Ishikawa (cell line): Measurements from ENCODE around the gene NF1.

Experiments
- CEBPB ChIP-seq: IDR thresholded peaks from 2 replicates; pipeline ENCODE4 v1.6.1; 2012
- CREB1 ChIP-seq: IDR thresholded peaks from 2 replicates; pipeline ENCODE4 v1.6.1; 2012; ENCODE audit warnings: low read depth
- EP300 ChIP-seq: IDR thresholded peaks from 2 replicates; pipeline ENCODE4 v1.6.1; 2012; ENCODE audit warnings: borderline replicate concordance
- NFIC ChIP-seq: IDR thresholded peaks from 2 replicates; pipeline ENCODE4 v1.6.1; 2012
- RAD21 ChIP-seq: IDR thresholded peaks from 2 replicates; pipeline ENCODE4 v1.6.1; 2012; ENCODE audit warnings: low read depth
- TAF1 ChIP-seq: IDR thresholded peaks from 2 replicates; pipeline ENCODE4 v1.6.1; 2012; ENCODE audit warnings: low read depth, mild to moderate bottlenecking
- TCF12 ChIP-seq: IDR thresholded peaks from 2 replicates; pipeline ENCODE4 v1.6.1; 2012; ENCODE audit warnings: low read depth
- TEAD4 ChIP-seq: IDR thresholded peaks from 2 replicates; pipeline ENCODE4 v1.6.1; 2012
- ZBTB7A ChIP-seq: IDR thresholded peaks from 2 replicates; pipeline ENCODE4 v1.6.1; 2012; ENCODE audit warnings: low read depth
- TF ChIP-seq, protein P1 (sequence below): IDR thresholded peaks from 2 replicates; pipeline ENCODE4 v1.6.1; 2012; ENCODE audit warnings: low read depth, mild to moderate bottlenecking
- TF ChIP-seq, protein P2 (sequence below): IDR thresholded peaks from 2 replicates; pipeline ENCODE4 v1.6.1; 2012
- TF ChIP-seq, protein P3 (sequence below): IDR thresholded peaks from 2 replicates; pipeline ENCODE4 v1.6.1; 2012

DNA sequence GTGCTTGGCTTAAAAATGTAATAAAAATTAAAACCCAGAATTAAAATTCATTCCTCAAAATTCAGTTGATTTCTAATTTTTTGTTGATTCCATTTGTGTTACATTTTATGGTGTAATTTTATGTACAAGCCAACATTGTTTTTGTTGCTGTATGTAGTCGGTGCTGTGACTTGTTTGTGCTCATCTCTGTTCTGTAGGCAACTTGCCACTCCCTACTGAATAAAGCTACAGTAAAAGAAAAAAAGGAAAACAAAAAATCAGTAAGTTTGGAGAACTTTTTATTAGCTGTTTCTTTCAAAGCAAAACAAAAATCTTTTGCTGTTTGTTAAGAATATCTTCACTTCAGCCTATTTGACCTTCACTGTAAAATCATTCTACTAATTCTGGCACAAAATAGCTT is 158.0 kb downstream of the NF1 start:
- no peak for TF ChIP-seq CEBPB
- TF ChIP-seq, protein P1, sequence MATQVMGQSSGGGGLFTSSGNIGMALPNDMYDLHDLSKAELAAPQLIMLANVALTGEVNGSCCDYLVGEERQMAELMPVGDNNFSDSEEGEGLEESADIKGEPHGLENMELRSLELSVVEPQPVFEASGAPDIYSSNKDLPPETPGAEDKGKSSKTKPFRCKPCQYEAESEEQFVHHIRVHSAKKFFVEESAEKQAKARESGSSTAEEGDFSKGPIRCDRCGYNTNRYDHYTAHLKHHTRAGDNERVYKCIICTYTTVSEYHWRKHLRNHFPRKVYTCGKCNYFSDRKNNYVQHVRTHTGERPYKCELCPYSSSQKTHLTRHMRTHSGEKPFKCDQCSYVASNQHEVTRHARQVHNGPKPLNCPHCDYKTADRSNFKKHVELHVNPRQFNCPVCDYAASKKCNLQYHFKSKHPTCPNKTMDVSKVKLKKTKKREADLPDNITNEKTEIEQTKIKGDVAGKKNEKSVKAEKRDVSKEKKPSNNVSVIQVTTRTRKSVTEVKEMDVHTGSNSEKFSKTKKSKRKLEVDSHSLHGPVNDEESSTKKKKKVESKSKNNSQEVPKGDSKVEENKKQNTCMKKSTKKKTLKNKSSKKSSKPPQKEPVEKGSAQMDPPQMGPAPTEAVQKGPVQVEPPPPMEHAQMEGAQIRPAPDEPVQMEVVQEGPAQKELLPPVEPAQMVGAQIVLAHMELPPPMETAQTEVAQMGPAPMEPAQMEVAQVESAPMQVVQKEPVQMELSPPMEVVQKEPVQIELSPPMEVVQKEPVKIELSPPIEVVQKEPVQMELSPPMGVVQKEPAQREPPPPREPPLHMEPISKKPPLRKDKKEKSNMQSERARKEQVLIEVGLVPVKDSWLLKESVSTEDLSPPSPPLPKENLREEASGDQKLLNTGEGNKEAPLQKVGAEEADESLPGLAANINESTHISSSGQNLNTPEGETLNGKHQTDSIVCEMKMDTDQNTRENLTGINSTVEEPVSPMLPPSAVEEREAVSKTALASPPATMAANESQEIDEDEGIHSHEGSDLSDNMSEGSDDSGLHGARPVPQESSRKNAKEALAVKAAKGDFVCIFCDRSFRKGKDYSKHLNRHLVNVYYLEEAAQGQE = no peak
- no peak for TF ChIP-seq TCF12
- TF ChIP-seq, protein P2, sequence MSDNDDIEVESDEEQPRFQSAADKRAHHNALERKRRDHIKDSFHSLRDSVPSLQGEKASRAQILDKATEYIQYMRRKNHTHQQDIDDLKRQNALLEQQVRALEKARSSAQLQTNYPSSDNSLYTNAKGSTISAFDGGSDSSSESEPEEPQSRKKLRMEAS = no peak
- TF ChIP-seq TEAD4 = no peak
- TF ChIP-seq ZBTB7A = no peak
- TF ChIP-seq, protein P3, sequence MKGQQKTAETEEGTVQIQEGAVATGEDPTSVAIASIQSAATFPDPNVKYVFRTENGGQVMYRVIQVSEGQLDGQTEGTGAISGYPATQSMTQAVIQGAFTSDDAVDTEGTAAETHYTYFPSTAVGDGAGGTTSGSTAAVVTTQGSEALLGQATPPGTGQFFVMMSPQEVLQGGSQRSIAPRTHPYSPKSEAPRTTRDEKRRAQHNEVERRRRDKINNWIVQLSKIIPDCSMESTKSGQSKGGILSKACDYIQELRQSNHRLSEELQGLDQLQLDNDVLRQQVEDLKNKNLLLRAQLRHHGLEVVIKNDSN = no peak
- no peak for TF ChIP-seq NFIC
- TF ChIP-seq EP300 = no peak
- TF ChIP-seq TAF1 = no peak
- TF ChIP-seq CREB1 = no peak
- no peak for TF ChIP-seq RAD21
